T-helper 1 cell treated with Interleukin-12 subunit alpha and Interleukin-12 subunit beta and Interleukin-4 antibody, amounts not matched to agents 30 μg/mL and 1 μg/mL, for 36 hours (primary cell): Measurements from ENCODE around the gene ACOX1.

ENCODE experiments used
- H3K27ac Mint-ChIP-seq: one replicate; pipeline ENCODE4 v1.8.0; 2021; ENCODE audit warnings: mild to moderate bottlenecking, mixed read lengths
- H3K27me3 Mint-ChIP-seq: one replicate; pipeline ENCODE4 v1.8.0; 2021; ENCODE audit warnings: low read depth, mixed read lengths
- H3K36me3 Mint-ChIP-seq: one replicate; pipeline ENCODE4 v1.8.0; 2021; ENCODE audit warnings: low read depth, mixed read lengths
- H3K4me1 Mint-ChIP-seq: one replicate; pipeline ENCODE4 v1.8.0; 2021; ENCODE audit warnings: low read depth, mixed read lengths
- H3K4me3 Mint-ChIP-seq: one replicate; pipeline ENCODE4 v1.8.0; 2021; ENCODE audit warnings: mild to moderate bottlenecking, moderate library complexity, mixed read lengths
- H3K9me3 Mint-ChIP-seq: one replicate; pipeline ENCODE4 v1.8.0; 2021; ENCODE audit warnings: mixed read lengths

Gene ACOX1

DNA sequence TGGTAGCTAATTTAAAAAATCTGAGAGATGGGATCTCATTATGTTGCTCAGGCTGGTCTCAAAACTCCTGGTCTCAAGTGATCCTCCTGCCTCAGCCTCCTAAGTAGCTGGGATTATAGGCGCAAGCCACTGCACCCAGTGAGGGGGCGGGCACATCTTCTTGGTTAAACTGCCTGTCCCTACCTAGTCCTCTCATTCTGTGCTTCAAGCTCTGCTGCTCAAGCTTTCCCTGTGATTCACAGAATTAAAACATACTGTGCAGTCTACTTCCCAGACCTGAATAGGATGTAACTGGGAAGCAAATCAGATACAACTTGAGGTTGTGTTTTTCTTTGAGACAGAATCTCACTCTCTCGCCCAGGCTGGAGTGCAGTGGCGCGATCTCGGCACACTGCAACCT lies 76.6 kb downstream of the ACOX1 start:
- H3K27ac Mint-ChIP-seq = no peak overlapping the region
- H3K36me3 Mint-ChIP-seq = peaks cover 9% of the 10 kb centered on the region
- no peaks in the 10 kb centered on the region for H3K27me3 Mint-ChIP-seq
- H3K4me3 Mint-ChIP-seq = no peak overlapping the region
- H3K4me1 Mint-ChIP-seq = peaks cover 17% of the 10 kb centered on the region
- H3K9me3 Mint-ChIP-seq = no peaks in the 10 kb centered on the region

DNA sequence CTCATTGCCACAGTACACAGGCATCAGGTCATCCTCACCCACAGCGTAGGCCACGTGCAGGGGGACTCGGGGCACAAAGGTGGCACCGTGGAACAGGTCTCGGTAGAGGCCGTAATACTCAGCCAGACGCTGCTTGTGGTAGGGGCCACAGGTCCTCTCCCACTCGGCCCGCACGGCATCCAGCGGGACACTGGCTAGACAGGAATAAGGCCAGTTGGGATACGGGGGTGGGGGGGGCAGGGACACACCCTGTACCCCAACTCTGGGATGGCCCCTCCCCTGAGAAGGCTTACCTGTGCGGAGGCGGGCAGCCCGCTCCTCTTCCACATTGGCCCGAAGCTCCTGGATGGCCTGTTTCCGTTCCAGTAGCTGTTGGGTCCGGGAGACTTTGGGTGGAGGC lies 77.2 kb downstream of the ACOX1 start:
- Mint-ChIP-seq H3K27ac (no peak overlapping the region), H3K9me3 (no peaks in the 10 kb centered on the region), H3K36me3 (peaks cover 9% of the 10 kb centered on the region)

DNA sequence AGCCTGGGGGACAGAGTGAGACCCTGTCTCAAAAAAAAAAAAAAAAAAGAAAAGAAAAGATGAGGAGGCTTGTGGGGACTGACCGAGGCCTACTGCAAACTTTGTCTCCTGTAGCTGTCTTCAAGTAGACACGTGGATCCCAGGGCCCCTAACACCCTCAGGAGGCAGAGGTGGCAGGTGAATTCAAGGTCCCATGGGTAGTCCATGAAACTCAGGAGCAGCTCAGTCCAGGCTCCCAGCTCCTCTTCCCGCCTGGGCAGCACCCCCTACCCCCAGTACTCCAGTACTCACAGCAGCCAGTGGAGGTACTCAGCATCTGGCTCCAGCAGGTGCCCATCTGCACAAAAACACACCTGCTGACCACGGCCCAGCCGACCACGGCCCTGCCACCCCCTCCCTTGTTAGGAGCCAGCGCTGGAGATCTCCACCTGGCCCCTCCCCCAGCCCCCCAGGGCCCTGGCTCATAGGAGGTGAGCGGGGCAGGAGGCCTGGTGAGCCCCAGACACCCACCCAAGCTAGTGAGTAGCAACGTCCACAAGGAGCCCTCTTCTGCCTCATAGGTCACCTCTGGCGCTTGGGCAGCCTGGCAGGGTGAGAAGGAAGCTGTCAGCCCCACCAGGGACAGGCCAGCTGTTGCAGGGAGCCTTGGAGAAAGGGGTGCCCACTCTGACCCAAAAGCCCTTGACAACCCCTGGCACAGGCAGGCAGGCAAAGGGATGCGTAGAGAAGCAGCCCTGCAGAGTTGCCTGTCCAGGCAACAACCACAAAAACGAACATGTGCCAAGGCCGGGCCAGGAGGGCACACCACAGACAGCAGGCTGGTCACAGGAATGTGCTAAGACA lies 78.1 kb downstream of the ACOX1 start:
- no peak overlapping the region for H3K4me3 Mint-ChIP-seq
- H3K27ac Mint-ChIP-seq = no peak overlapping the region
- no peaks in the 10 kb centered on the region for H3K27me3 Mint-ChIP-seq
- peaks cover 15% of the 10 kb centered on the region for H3K4me1 Mint-ChIP-seq
- peaks cover 9% of the 10 kb centered on the region for H3K36me3 Mint-ChIP-seq
- no peaks in the 10 kb centered on the region for H3K9me3 Mint-ChIP-seq

More for the DNA sequence above, 77.2 kb downstream of the ACOX1 start:
- Mint-ChIP-seq H3K4me1 (peaks cover 19% of the 10 kb centered on the region), H3K4me3 (no peak overlapping the region), H3K27me3 (no peaks in the 10 kb centered on the region)

DNA sequence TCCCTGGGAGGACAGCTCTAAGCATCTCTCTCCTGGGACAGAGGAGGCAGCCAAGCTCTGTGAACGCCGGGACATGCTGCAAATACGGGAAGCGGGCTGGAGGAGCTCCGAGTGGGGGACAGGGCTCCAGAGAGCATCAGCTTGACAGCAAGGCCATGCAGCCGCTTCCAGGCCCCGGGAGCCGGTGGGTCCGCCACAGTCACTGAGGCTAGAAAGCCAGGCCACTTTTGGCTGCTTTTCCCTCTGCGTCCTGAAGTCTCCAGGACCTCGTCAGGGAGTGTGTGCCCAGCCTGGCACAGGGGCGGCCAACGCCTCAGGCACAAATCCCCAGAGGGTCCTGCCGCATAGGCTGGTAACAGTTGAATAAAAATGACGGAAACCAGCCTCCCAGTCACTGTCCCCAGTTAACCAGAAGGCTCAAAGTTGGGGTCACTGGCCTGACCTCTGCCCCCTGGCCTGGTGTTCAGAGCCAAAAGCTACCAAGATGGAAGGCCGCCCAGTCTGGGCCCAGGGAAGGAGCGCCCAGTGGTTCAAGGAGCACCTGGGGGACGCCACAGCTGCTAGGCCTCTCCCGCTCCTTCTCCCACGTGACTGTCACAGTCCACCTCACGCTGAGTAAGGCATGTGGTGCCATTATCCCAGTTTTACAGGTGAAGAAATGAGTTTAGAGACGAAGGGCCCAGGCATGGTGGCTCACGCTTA lies 79.0 kb downstream of the ACOX1 start:
- H3K4me3 Mint-ChIP-seq = no peak overlapping the region
- H3K4me1 Mint-ChIP-seq = peaks cover 21% of the 10 kb centered on the region
- no peaks in the 10 kb centered on the region for H3K9me3 Mint-ChIP-seq
- H3K27me3 Mint-ChIP-seq = no peaks in the 10 kb centered on the region
- H3K36me3 Mint-ChIP-seq = peaks cover 11% of the 10 kb centered on the region
- no peak overlapping the region for H3K27ac Mint-ChIP-seq

DNA sequence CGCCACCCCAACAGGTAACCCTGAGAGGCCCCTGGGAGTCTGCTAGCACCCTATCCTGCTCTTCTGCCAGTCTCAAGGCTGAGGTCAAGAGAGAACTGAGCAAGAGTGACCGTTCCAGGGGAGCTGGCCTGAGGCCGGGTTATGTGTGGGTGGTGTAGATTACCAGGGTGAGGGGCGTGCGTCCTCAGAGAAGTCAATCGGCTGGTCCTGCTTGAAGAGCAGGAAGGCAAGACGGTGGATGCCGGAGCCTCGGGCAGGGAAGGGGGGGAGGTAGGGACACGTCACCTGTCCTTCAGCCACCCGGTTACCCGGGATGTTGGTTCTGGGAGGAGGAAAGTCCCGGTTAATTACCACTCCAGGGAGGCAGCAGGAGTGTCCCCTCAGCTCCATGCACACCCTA lies 79.6 kb downstream of the ACOX1 start:
- Mint-ChIP-seq H3K36me3 (peaks cover 11% of the 10 kb centered on the region), H3K4me3 (no peak overlapping the region), H3K27ac (no peak overlapping the region), H3K9me3 (no peaks in the 10 kb centered on the region), H3K4me1 (peaks cover 21% of the 10 kb centered on the region), H3K27me3 (no peaks in the 10 kb centered on the region)

DNA sequence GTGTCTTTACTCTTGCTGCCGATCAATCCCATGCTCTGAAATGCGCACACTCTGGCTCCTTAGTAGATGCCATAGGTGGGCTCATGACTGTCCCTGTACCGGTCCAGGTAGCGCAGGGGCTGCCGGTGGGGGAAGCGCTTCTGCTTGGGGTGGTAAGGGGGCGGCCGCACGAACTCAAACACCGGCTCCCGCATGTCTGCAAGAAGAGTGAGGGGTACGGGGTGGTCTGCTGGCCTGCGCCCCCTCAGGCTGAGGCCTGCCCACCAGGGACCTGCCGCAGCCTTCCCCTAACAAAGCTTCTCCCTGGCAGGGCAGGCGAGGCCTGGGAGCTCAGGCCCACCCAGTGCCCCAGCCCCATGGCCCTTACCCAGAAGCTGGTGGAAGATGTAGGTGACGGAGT lies 80.2 kb downstream of the ACOX1 start:
- Mint-ChIP-seq H3K27me3 (no peaks in the 10 kb centered on the region), H3K4me3 (no peak overlapping the region), H3K27ac (peak overlapping the region; percentile 15), H3K4me1 (peaks cover 24% of the 10 kb centered on the region), H3K9me3 (no peaks in the 10 kb centered on the region), H3K36me3 (peaks cover 11% of the 10 kb centered on the region)

DNA sequence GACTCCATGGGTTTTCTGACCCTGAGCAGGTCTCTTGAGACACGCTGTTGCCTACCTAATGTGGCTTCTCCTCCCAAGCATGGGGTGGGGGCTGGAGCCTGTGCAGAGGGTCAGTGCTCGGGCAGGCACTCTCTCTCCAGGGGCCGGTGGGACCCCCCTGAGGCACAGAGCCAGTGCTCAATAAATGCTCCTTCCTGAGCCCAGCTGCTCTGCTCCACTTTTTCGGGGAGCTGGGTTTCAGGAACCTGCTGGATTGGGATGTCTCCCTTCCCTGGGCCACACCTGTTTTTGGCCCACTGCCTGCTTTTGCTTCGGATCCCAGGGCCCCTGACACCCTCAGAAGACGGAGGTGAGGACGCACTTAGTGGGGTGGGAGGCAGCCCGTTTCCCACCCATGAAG lies 80.9 kb downstream of the ACOX1 start:
- Mint-ChIP-seq H3K9me3 (no peaks in the 10 kb centered on the region), H3K36me3 (peaks cover 12% of the 10 kb centered on the region), H3K4me3 (peak overlapping the region; percentile 56), H3K4me1 (peaks cover 25% of the 10 kb centered on the region), H3K27me3 (no peaks in the 10 kb centered on the region), H3K27ac (no peak overlapping the region)

DNA sequence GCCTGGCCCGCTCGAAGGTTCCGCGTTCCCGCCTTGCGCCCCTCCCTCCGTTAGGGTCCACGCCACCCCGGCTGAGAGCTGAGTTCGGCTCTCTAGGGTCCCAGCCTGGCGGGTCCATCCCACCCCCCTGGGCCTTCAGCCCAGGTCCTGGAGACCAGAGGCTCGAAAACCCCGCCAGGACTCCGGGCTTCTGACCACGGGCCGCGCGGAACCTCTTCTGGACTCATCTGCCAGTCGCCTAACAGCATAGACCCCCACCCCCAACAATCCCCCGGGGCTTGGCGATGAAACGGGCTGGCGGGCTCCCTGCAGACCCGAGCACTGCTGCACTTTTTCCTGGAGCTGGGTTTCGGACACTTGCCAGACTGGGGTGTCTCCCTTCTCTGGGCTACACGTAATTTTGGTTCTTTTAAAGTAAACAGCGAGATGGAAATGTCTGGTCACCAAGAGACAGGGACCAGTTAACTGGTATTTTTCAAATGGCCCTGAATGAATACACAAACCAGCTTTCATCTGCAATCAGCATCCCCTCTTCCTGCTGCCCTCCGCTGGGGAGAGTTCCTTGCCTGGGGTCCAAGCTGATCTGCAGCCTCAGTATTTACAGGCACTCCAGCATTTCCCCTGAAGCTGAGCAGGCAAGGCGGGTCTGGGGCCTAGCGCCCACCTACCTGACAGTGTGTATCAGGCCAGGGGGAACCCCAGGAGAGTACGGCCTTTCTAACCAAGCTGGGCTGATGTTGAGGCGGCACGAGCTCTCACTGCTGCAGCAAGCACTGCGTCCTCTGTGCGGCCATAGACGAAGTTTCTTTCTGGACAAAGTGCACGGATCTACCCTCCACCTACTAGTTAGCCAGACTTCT lies 81.6 kb downstream of the ACOX1 start:
- Mint-ChIP-seq H3K27me3 (no peaks in the 10 kb centered on the region), H3K36me3 (peaks cover 12% of the 10 kb centered on the region), H3K9me3 (no peaks in the 10 kb centered on the region), H3K27ac (peak overlapping the region; percentile 76), H3K4me3 (peak overlapping the region; percentile 56), H3K4me1 (peaks cover 25% of the 10 kb centered on the region)

DNA sequence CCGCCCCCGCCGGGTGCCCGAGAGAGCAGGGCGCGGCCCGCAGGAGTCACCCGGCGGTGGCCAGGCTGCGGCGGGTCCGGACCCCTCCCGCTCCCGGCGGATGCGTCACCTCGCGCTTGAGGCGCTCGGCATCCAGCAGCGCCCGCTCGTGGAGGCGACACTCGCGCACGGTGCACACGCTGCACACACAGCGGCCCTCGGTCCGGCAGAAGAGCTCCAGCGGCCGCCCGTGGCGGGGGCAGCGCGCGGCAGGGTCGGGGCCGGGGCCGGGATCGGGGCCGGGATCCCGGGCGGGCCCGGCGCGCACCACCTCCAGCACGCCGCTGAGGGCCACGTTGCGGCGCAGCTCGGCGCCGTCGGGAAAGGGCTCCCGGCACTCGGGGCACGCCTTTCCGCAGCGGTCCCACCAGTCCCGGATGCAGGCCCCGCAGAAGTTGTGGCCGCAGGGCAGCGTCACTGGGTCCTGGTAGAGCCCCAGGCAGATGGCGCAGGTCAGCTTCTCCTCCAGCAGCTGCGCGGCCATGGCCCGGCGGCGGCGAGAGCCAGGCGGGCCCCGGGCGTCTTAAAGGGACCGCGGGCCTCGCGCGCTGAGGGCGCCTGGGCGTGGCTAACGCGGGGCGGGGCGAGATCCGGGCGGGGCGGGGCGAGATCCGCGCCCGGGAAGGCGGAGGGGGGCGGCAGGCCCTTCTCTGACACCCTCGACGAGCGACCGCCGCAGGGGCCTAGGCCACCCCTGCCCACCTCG lies 82.4 kb downstream of the ACOX1 start, which contains the start of gene TRIM65:
Gene TRIM65 (minus strand): TSS at position 537 of the 745 bp plus-strand sequence. CDS start 14 bp downstream, at position 523.
- Mint-ChIP-seq H3K36me3 (peaks cover 10% of the 10 kb centered on the region), H3K4me1 (peaks cover 25% of the 10 kb centered on the region)

DNA sequence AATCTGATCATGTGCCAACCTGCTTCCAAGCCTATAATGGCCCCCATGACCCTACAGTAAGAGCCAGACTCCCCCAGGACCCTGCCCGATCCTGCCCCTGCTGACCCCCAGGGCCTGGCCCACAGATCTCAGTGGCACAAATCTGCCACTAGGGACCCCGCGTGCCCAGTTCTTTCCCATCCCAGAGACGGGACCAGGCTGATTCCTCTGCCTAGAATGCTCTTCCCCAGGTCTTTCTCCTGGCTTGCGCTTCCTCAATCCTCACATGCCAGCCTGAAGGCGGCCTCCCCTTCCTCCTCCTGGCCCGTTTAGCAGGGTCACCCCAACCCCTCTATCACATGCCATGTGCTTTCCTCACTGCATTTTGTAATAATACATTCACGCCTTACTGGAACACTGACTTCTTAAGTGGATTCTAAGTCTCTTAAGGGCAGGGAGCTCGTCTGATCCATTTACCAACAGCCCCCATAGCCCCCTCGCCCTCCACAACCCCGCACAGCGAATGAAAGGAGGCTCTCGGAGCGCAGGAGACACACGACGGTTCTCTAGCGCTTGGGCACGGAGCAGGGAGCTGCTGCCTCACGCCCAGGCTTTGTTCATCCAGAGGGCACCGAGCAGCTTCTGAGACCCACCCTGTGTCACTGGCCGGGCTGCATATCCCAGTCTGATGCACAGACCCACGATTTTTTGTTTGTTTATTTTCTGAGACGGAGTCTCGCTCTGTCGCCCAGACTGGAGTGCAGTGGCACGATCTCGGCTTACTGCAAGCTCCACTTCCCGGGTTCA lies 83.4 kb downstream of the ACOX1 start:
- peaks cover 23% of the 10 kb centered on the region for H3K4me1 Mint-ChIP-seq
- peaks cover 10% of the 10 kb centered on the region for H3K36me3 Mint-ChIP-seq
- no peaks in the 10 kb centered on the region for H3K9me3 Mint-ChIP-seq
- no peaks in the 10 kb centered on the region for H3K27me3 Mint-ChIP-seq
- H3K27ac Mint-ChIP-seq = peak overlapping the region; percentile 83
- H3K4me3 Mint-ChIP-seq = peak overlapping the region; percentile 82

More for the DNA sequence above, 82.4 kb downstream of the ACOX1 start, which contains the start of gene TRIM65:
- H3K9me3 Mint-ChIP-seq = no peaks in the 10 kb centered on the region
- H3K4me3 Mint-ChIP-seq = peak within 1 kb of the TSS; percentile 82
- no peaks in the 10 kb centered on the region for H3K27me3 Mint-ChIP-seq
- peak within 1 kb of the TSS; percentile 83 for H3K27ac Mint-ChIP-seq

DNA sequence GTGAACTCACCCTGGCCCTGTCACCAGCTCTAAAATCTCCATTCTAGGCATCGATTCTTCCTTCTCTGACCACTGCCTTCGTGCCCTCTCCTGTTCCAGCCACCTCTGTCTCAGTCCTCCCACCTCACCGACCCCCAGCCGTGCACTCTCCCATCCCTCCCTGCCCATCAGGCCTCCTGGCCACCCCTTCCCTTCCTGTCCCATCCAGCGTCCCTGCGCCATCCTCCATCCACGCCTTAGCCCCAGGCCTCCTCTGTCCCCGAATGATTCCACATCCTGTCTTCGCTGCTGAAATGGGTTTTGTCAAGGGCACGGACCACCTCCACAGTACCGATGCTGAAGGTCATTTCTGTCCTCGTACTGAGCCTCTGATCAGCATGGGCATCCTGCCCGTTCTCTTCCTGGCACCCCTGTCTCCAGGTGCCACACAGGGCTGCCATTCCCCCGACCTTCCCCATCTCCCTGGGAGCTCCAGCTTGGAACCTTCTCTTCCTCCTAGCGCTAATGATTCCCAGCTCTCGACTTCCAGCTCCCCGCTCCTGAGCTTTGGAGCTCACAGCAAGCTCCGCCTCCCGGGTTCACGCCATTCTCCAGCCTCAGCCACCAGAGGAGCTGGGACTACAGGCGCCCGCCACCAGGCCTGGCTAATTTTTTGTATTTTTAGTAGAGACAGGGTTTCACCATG lies 84.8 kb downstream of the ACOX1 start:
- Mint-ChIP-seq H3K36me3 (peaks cover 10% of the 10 kb centered on the region), H3K4me3 (peak overlapping the region; percentile 21), H3K27ac (peak overlapping the region; percentile 78), H3K4me1 (peaks cover 23% of the 10 kb centered on the region), H3K9me3 (no peaks in the 10 kb centered on the region), H3K27me3 (no peaks in the 10 kb centered on the region)

DNA sequence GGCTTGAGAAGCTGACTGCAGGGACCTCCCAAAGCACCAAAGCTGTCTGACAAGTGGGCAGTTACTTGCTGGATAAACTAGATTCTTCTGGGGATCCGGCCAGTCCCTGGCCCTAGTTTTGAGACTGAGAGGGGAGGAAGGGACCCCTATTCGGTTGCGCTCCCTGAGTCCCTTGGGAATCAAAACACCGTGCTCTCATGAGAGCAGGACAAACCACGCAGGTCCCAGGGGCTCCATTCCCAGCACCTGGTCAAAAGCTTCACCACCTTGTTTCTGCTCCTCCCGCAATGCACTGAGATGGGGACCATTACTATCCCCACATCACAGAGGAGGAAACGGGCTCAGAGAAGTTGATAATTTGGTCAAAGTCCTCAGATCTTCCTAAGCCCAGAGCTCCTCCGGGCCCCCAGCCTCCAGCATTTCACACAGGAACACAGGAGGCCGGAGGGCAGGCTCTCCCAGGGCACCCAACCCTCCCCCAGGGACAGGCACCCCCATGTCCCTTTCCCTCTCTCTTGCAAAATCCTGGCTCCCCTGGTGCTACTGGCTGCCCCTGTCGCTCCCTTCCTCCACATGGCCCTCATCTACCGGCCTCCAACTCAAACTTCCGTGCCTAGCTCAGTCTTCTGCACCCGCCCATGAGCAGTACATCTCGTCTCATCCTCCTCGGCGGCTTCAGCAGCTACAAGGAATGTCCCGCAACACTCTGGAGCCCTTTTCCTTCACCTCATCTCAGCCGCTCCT lies 85.5 kb downstream of the ACOX1 start:
- Mint-ChIP-seq H3K4me1 (peaks cover 23% of the 10 kb centered on the region), H3K4me3 (no peak overlapping the region), H3K27ac (peak overlapping the region; percentile 78), H3K36me3 (peaks cover 6% of the 10 kb centered on the region), H3K27me3 (no peaks in the 10 kb centered on the region), H3K9me3 (no peaks in the 10 kb centered on the region)
